GM21786 (cell line): ENCODE measurements around the gene THUMPD1.
"Not testable (repeated sequence)": the region's sequence is repeated elsewhere in the genome, so short reads cannot be mapped to it uniquely, and the experiment has no call there.

ENCODE experiments used
- ATAC-seq: cut with Tn5 transposase; IDR thresholded peaks from one replicate; pipeline ENCODE4 v1.9.1; 2021; ENCODE audit not compliant: unreplicated experiment

The THUMPD1 gene

DNA sequence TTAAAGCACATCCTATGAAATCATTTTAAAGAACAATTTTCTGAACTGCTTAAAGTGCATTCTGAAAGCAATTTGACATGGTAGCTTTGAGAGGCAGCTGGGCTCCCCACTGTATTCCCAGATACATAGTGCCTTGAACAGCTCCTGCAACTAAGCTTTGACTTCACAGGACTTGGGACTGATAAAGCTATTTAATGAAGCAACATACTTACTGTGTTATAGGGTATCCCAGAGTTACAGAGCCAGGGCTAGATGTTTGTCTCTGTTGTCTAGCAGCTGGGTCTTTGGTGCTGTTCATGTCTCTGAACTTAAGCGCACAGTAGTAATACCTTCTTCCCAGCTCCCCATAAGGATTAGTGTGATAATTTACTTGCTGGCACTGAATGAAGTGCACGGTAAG lies 45.0 kb downstream of the THUMPD1 start:
- ATAC-seq, result no peak

GRCh38 chr16:20695024-20695423 lies 46.6 kb downstream of the THUMPD1 start:
- no peak for ATAC-seq

GRCh38 chr16:20694096-20694495 lies 47.5 kb downstream of the THUMPD1 start:
- not testable (repeated sequence) for ATAC-seq

- no peak for ATAC-seq
Measured at GRCh38 chr16:20689668-20690067, 52.0 kb downstream of the THUMPD1 start.

GRCh38 chr16:20683812-20684211 lies 57.8 kb downstream of the THUMPD1 start:
- ATAC-seq, result no peak
